Endothelial cell of umbilical vein (primary cell): ENCODE results near the gene TUBB2A. TPM values are rescaled to one million over a fixed set of nuclear protein-coding genes. Genes with fewer than 3 reads are reported as not detected.

ENCODE experiments used
- BruUV-seq: library from RNA; stranded (reverse); fragments of 400-500 nt; replicated peaks from 2 replicates; lab custom pipeline; 2021; lab: Mats Ljungman, UMichigan
- CTCF ChIA-PET: fragments of 300-600, 350-600 bp; sonication (Branson Sonifier 250); formaldehyde crosslinking; loops from one replicate; lab custom pipeline; 2021; ENCODE audit warnings: antibody characterized with exemption, inconsistent platforms; lab: Charles Lee
- POLR2A ChIA-PET: fragments of 300-600, 350-600 bp; sonication (Branson Sonifier 250); formaldehyde crosslinking; loops from one replicate; lab custom pipeline; 2021; ENCODE audit warnings: antibody characterized with exemption, inconsistent platforms; lab: Charles Lee
- DNase-seq: peaks from one replicate; pipeline ENCODE4 v3.0.0-alpha.2; 2011; ENCODE audit warnings: low read depth, low spot score
- FAIRE-seq: peaks from 2 replicates; lab custom pipeline; 2011; peaks lifted over from hg19 to GRCh38; lab: Jason Lieb, UNC
- H2AFZ ChIP-seq: 2 replicates; pipeline ENCODE4 v1.6.0; 2012; ENCODE audit warnings: low read depth, low read length, control low read depth, inconsistent platforms
- H3K27ac ChIP-seq: 2 replicates; pipeline ENCODE4 v1.5.1; 2011; ENCODE audit warnings: low read depth, mild to moderate bottlenecking, control low read depth, low read length, moderate library complexity; ENCODE audit not compliant: insufficient read depth
- H3K27me3 ChIP-seq, 2 experiments: 2 replicates each; pipeline versions ENCODE4 v1.6.0 to v1.6.1; 2011; ENCODE audit warnings: low read length in 2 of 2, mixed read lengths in 1 of 2; ENCODE audit not compliant: control insufficient read depth in 2 of 2, insufficient read depth in 2 of 2
- H3K36me3 ChIP-seq, 2 experiments: 2 replicates in 1 of 2; 3 replicates in 1 of 2; pipeline ENCODE4 v1.5.1; 2011; ENCODE audit warnings: low read length in 2 of 2, mild to moderate bottlenecking in 1 of 2, moderate library complexity in 1 of 2; ENCODE audit not compliant: control insufficient read depth in 2 of 2, insufficient read depth in 2 of 2; ENCODE audit errors: extremely low read depth in 1 of 2
- H3K4me1 ChIP-seq: 3 replicates; pipeline ENCODE4 v1.5.1; 2011; ENCODE audit warnings: mild to moderate bottlenecking, low read length; ENCODE audit not compliant: control insufficient read depth, insufficient read depth; ENCODE audit errors: extremely low read depth
- H3K4me2 ChIP-seq: 2 replicates; pipeline ENCODE4 v1.6.1; 2011; ENCODE audit warnings: low read length, control low read depth, mixed read lengths; ENCODE audit not compliant: insufficient read depth
- H3K4me3 ChIP-seq, 3 experiments: fragments of 200-600 bp in 1 of 3; sonication (generic), shearing (Covaris generic) in 1 of 3; replicated peaks in 1 of 3; 2 replicates each; pipeline ENCODE4 v1.5.1; 2011 to 2016; ENCODE audit warnings: control low read depth in 3 of 3, low read length in 3 of 3, mild to moderate bottlenecking in 2 of 3, inconsistent platforms in 1 of 3, low read depth in 1 of 3, moderate library complexity in 1 of 3; ENCODE audit not compliant: insufficient read depth in 1 of 3
- H3K79me2 ChIP-seq: 2 replicates; pipeline ENCODE4 v1.6.0; 2012; ENCODE audit warnings: low read length, inconsistent platforms; ENCODE audit not compliant: control insufficient read depth, insufficient read depth
- H3K9ac ChIP-seq: replicated peaks from 2 replicates; pipeline ENCODE3; 2011; ENCODE audit warnings: low read length, control low read depth; ENCODE audit not compliant: insufficient read depth; ENCODE audit errors: extremely low read depth
- H3K9me1 ChIP-seq: replicated peaks from 3 replicates; pipeline ENCODE4 v1.6.0; 2011; ENCODE audit warnings: mild to moderate bottlenecking, low read length; ENCODE audit not compliant: control insufficient read depth, insufficient read depth; ENCODE audit errors: extremely low read depth
- H3K9me3 ChIP-seq: replicated peaks from 2 replicates; pipeline ENCODE4 v1.5.1; 2012; ENCODE audit warnings: low read length, inconsistent platforms; ENCODE audit not compliant: control insufficient read depth, insufficient read depth
- H4K20me1 ChIP-seq: replicated peaks from 2 replicates; pipeline ENCODE3; 2011; ENCODE audit warnings: mild to moderate bottlenecking, low read length; ENCODE audit not compliant: control insufficient read depth, insufficient read depth; ENCODE audit errors: extremely low read depth
- FOS ChIP-seq: IDR thresholded peaks from 2 replicates; pipeline ENCODE4 v1.6.1; 2011; ENCODE audit warnings: mild to moderate bottlenecking, low read length, moderate library complexity, borderline replicate concordance; ENCODE audit not compliant: insufficient read depth
- POLR2A ChIP-seq: IDR thresholded peaks from 2 replicates; pipeline ENCODE4 v1.6.1; 2012; ENCODE audit warnings: low read depth, mild to moderate bottlenecking, control low read depth, low read length
- POLR2AphosphoS5 ChIP-seq: IDR thresholded peaks from 2 replicates; pipeline ENCODE4 v1.6.1; 2012; ENCODE audit warnings: low read depth, mild to moderate bottlenecking, control low read depth, low read length, moderate library complexity; ENCODE audit not compliant: insufficient read depth
- dilution Hi-C: fragments of 300-500 bp; cut with MboI; formaldehyde crosslinking; loops from one replicate; pipeline ENCODE4 v1.15.0; 2019; ENCODE audit warnings: low sequenced_read_pairs; ENCODE audit not compliant: extremely low pct_ligation_motif_present
- intact Hi-C: fragments of 100-400 bp; cut with micrococcal nuclease; formaldehyde crosslinking; loops from one replicate; pipeline ENCODE4 v1.10.0; 2022
- polyA plus RNA-seq, 4 experiments: library from polyadenylated mRNA; depleted of rRNA in 3 of 4; stranded (reverse) in 3 of 4; unstranded in 1 of 4; fragments of >200 nt; gene quantifications; 2 replicates each; pipeline versions ENCODE4 v1.2.1 to v1.2.3, GENCODE V29; 2011 to 2012; ENCODE audit warnings: missing spikeins in 1 of 4
- total RNA-seq: library from RNA; stranded (reverse); gene quantifications from 2 replicates; pipeline ENCODE4 v1.2.3, GENCODE V29; 2021
- TF ChIP-seq, protein P1 (sequence below), 2 donors: IDR thresholded peaks; 1 replicate in 1 of 2; 2 replicates in 1 of 2; pipeline ENCODE4 v1.5.1; 2011; ENCODE audit warnings: low read length in 2 of 2, mild to moderate bottlenecking in 2 of 2, moderate library complexity in 2 of 2, control low read depth in 1 of 2, inconsistent platforms in 1 of 2, low read depth in 1 of 2; ENCODE audit not compliant: insufficient read depth in 1 of 2; ENCODE audit errors: extremely low read depth in 1 of 2

The TUBB2A gene
- total and polyA plus RNA-seq, 2 donors (not counting 3 experiments of a cell fraction or from before 2014, with no cell fraction given), result 80.3 to 99.2 TPM

DNA sequence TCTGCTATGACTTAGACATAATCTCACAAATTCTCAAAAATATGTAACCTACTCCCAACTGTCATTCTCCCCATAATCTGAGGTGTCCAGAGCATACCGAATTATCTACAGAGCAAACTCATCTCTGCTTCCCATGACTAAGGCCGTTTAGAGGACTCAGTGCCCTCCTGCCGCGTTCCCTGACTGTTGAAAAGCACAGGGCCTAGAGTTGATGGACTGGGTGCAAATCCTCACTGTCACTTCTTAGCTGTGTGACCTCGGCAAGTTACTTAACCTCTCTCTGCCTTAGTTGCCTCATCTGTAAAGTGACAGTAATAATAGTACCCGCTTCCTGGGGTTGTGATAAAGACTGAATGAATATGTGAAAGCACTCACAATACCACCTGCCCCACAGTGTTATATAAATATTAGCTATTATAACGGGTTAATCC lies 4.7 kb upstream of the TUBB2A start:
- H3K79me2 ChIP-seq, result no peaks in the 10 kb centered on the region
- no peaks in the 10 kb centered on the region for H3K36me3 ChIP-seq
- H3K4me1 ChIP-seq, result peaks cover 30% of the 10 kb centered on the region
- dilution Hi-C loops, result no loop called here
- ChIA-PET CTCF (interaction anchor here (0.6 to 2.2 kb wide), 7 partner anchors 9 to 90 kb away, joined by 3 to 17 read pairs (median 3); no protein-coding TSS in a partner anchor), POLR2A (no interaction called here)
- peak overlapping the region; percentile 78 for H3K4me2 ChIP-seq
- H2AFZ ChIP-seq, result no peak overlapping the region
- no peaks in the 10 kb centered on the region for H3K27me3 ChIP-seq
- H3K9me3 ChIP-seq, result no peaks in the 10 kb centered on the region
- DNase-seq (no peak), FAIRE-seq (no peak)
- H3K4me3 ChIP-seq, result no peak overlapping the region
- no peaks in the 10 kb centered on the region for H3K9me1 ChIP-seq
- H4K20me1 ChIP-seq, result no peaks in the 10 kb centered on the region
- H3K9ac ChIP-seq, result no peak overlapping the region
- BruUV-seq, result no TSS peak
- H3K27ac ChIP-seq, result no peak overlapping the region
- TF ChIP-seq, protein P1, sequence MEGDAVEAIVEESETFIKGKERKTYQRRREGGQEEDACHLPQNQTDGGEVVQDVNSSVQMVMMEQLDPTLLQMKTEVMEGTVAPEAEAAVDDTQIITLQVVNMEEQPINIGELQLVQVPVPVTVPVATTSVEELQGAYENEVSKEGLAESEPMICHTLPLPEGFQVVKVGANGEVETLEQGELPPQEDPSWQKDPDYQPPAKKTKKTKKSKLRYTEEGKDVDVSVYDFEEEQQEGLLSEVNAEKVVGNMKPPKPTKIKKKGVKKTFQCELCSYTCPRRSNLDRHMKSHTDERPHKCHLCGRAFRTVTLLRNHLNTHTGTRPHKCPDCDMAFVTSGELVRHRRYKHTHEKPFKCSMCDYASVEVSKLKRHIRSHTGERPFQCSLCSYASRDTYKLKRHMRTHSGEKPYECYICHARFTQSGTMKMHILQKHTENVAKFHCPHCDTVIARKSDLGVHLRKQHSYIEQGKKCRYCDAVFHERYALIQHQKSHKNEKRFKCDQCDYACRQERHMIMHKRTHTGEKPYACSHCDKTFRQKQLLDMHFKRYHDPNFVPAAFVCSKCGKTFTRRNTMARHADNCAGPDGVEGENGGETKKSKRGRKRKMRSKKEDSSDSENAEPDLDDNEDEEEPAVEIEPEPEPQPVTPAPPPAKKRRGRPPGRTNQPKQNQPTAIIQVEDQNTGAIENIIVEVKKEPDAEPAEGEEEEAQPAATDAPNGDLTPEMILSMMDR (IDR thresholded peaks at IDR 0.05; ENCODE audit: extremely low read depth in 1 of 2, insufficient read depth in 1 of 2, low read depth in 1 of 2, low read length in 2 of 2), result no peak
- TF ChIP-seq POLR2A, result no peak
- intact Hi-C loops, result loop anchor here (2.0 kb wide), 1 partner anchor 163 kb away; the partner anchor contains the start of gene NQO2

DNA sequence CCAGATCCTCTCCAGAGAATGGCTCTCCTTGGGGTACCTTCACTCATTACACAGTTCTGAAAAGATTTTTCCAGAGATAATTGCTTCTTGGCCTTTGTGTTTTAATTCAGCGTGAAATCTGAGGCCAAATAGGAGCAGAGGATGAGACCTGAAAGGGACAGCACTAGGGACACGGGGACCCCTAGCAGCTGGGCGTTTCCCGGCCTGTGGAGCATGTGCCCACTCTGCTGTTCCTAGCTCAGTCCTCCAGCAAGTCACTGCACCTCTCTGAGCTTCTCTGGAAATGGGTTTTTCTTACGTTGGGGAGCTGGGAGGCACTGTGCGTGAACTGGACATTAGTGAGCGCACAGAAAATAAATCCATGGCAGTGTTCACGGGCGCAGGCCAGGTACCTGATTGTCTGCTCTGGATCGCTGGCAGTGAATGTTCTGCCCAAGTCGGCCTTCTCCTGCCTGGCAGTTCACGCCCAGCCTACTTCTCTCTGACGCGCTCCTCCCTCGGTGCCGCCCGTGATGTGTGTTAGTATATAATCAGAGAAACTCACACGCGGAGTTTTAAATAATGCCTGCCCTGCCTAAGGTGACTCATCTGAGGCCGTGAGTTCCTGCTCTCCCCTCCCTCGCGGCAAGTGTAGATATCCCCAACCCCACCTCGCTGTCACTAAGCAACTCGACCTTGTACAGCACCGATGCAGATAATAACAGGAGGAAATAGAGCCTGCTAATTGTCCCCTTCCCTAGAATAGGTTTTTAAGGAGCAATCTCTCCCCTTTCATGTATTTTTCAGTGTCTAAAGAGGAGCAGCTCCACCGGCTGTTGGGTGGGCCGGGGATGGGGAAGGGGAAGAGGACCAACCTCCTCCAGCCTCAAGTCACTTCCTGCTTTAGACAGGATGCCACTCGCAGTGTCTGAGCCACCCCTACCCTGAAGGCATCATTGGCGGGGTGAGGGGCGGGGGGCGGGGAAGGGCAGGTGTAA lies 2.7 kb upstream of the TUBB2A start:
- intact Hi-C loops (loop anchor here (5.0 kb wide), 1 partner anchor 93 kb away; the partner anchor contains the start of gene RIPK1), dilution Hi-C loops (no loop called here)
- Histone ChIP-seq H3K9me3 (no peaks in the 10 kb centered on the region), H3K27ac (no peak overlapping the region), H3K27me3 (no peaks in the 10 kb centered on the region), H4K20me1 (no peaks in the 10 kb centered on the region), H3K9me1 (no peaks in the 10 kb centered on the region), H3K4me1 (peaks cover 13% of the 10 kb centered on the region), H3K4me3 (no peak overlapping the region), H3K79me2 (peaks cover 2% of the 10 kb centered on the region), H3K36me3 (peaks cover 0 to 3% of the 10 kb centered on the region in 2 experiments), H3K4me2 (no peak overlapping the region), H3K9ac (no peak overlapping the region), H2AFZ (no peak overlapping the region)
- ChIA-PET POLR2A (no interaction called here), CTCF (interaction anchor here (1.4 to 3.9 kb wide), 2 partner anchors 11 to 92 kb away, joined by 3 to 45 read pairs; no protein-coding TSS in a partner anchor)
- no TSS peak for BruUV-seq
- DNase-seq, result no peak
- peak; percentile 18 for FAIRE-seq
- TF ChIP-seq FOS (peak; percentile 34), POLR2AphosphoS5 (no peak)
